Measurements from ENCODE around the gene HMGN4.
A peak's percentile ranks its signal among the peaks of the same experiment; 100 is the strongest.
"Not testable (repeated sequence)": the region's sequence is repeated elsewhere in the genome, so short reads cannot be mapped to it uniquely, and the experiment has no call there.

HMGN4 gene

DNA sequence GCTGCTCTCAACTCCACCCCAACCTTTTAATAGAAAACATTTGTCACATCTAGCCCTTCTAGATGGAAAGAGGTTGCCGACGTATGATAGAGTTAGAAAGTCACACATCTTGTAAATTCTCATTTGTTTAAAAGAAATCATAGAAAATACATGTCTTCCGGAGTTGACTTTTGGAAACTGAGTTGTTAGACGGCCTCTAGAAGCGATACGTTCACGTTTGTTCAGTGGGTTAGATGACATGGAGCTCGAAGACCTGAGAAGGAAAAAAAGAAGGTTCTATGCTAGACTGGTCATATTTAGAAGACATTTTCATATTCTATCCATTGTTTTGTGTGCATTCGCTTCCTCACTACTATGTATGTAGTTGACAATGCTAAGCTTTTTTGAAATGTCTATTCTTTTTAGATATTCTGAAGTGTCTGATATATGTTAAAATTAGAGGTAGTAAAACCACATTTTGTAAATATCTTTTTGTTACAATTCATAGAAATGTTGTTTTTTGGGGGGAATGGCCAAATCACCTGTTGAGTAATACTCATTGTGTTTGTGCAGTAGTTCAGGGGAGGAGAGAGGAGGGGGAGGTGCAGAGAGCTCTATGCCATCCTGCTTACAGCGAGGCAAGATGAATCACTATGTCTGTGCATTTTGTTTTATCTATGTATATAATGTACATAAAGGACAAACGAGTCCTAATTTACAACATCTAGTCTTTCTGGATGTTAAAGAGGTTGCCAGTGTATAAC is 15.5 kb upstream of the HMGN4 start:
- peak in 1 of 2 experiments; percentile 45 for DNase-seq

- DNase-seq = not testable (repeated sequence)
Measured at GRCh38 chr6:26524314-26524713, 13.9 kb upstream of the HMGN4 start.

DNA sequence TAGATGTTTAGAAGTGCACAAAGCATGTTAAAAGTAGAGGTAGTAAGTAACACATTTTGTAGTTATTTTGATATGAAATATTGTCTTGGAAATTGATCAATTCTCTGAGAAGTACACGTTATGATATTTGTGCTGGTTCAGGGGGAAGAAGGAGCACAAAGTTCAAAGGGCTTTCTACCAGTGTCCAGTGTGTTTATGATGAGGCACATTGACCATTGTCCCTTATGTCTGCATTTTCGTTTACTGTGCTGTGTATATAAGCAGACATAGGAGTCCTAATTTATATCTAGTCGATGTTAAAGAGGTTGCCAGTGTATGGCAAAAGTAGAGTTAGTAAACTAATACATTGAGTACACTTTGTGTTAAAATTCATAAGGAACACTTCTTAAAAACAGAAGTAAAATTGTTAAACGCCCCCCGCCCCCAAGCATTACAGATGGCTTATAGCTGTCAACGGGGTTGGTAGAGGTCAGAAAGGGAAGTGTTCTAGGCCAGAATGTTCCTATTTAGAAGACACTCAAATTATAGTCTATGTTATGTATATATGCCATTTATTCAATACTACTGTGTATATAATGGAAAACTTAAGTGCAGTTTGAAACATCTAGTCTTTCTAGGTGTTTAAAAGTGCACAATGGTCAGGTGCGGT is 13.3 kb upstream of the HMGN4 start:
- no peak for DNase-seq

DNA sequence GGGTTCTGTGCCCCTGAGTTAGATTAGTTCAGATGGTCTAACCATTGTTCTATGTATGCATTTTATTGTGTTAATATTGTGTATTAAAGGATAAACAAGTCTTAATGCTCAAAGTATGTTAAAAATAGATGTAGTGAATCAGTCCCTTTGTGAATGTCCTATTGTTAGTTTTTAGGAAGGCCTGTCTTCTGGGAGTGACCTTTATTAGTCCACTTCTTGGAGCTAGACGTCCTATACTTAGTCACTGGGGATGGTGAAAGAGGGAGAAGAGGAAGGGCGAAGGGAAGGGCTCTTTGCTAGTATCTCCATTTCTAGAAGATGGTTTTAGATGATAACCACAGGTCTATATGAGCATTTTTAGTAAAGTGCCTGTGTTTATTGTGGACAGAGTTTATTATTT is 12.3 kb upstream of the HMGN4 start:
- no peak for DNase-seq

DNA sequence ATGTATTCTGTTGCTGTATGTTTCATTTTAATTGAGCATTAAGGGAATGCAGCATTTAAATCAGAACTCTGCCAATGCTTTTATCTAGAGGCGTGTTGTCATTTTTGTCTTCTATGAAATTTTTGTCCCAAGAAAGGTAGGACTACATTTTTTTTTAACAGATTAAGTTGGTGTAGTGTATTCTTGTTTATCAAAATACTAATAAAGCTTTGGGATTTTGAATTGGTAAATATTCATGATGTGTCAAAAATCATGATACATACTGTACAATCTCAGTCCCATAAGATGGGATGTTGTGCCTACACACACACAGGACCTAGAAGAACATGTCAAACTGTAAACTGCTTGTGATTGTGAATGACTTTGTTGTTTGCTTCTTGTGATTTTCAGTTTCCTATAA is 11.2 kb upstream of the HMGN4 start:
- no peak for DNase-seq

DNA sequence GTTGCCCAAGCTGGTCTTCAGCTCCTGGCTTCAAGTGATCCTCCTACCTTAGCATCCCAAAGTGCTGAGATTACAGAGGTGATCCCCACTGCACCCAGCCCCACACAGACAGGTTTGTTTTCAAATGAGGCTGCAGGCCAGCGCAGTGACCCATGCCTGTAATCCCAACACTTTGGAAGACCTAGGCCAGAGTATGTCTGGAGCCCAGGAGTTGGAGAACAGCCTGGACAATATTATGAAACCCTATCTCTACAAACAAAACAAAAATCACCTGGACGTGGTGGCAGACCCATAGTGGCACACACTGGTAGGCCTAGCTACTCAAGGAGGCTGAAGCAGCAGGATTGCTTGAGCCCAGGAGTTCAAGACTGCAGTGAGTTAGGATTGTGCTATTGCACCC is 8.0 kb upstream of the HMGN4 start:
- DNase-seq = no peak

- DNase-seq = no peak
Measured at GRCh38 chr6:26531897-26532296, 6.3 kb upstream of the HMGN4 start.

GRCh38 chr6:26532699-26533531 is 5.3 kb upstream of the HMGN4 start:
- DNase-seq = peak; percentile 78 to 91

DNA sequence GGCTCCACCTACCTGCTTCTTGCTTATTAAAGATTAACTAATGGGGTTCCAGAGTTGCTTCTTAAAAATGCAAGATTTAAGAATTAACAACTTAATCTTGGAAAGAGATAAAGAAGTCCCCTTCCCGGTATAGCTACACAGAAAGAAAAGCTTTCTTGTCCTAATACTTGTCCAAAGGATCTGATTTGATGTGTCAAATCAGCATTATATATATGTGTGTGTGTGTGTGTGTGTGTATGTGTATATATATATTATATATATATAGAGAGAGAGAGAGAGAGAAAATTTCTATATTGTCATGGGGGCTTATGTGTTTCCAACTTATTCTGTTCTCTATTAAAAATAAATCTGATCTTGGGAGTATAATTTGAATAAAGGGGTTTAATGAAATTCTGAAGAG is 4.6 kb upstream of the HMGN4 start:
- DNase-seq = no peak

DNA sequence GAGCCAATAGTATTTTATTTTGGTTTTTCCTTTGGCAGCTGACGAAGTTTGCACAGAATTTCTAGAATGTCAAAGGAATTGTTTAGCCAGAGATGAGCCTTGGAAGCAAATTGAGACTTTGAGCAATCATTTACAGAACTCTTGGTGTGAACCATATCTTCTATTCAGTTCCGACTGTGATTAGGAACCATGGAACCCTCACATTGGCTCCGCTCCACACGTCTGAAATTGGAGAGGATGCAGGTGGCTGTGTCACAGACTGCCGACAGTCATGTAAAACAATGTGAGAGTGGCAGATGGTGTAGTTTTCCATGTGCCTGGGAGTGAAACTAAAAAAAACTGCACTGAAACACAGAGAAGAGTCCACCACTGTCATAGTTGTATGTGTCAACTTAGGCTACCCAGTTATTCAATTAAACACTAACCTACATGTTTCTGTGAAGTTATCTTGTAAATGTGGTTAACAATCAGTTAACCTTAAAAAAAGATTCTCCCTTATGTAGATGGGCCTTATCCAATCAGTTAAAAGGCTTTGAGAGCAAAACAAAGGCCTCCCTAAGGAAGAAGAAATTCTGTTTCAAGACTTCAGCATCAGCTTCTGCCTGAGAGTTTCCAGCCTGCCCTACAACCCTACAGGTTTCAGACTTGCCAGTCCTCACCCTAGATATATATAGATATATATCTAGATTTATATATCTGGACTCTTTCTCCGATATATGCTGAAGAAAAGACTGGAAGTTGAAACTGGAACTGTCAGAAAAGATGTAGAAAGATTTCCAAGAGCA is 3.3 kb upstream of the HMGN4 start:
- DNase-seq = no peak

DNA sequence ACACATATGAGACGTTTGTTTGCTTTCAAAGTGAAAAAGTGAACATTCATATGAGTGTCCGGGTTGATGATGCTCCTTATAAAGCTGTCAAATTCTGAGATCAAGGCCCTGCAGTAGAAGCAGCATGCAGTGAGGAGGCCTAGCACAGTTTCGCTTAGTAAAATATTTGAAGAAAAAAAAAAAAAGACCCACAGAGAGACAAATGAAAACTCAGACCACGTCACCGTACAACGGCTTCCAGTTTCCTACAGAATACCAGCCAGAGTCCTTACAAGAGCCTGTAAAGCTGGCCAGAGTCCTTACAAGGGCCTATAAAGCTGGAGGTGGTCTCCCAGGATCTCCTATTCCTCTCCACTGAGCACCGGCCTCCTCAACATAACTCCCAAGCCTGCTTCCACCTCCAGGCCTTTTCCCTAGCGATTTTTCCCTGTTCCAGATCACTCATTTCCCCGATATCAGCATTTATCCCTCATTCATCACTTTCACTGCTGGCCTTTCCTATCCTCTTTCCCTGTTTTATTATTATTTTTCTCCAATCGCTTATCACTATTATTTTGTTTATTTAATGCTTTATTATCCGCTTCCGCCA is 1.5 kb upstream of the HMGN4 start:
- DNase-seq = peak in 1 of 2 experiments; percentile 68

- DNase-seq = peak; percentile 92 to 99
Measured at GRCh38 chr6:26537160-26537845, 863 bp upstream of the HMGN4 start.

DNA sequence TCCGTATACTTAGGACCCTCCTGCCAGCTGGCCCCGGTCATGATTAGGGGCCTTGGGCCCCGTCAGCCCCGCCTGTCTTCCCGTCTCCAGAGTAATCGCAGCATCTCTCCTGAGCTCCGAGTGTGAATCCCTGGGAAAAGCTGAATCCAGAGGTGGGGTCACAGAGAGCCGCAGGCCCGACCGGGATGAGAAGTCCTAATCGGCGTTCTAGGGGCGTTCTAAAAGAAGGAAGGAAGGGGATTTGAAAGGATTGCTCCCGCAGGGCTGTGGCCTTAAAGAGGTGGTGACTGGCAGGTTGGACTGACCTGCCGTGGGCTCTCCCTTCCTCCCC is 371 bp downstream of the HMGN4 start:
- DNase-seq = no peak

DNA sequence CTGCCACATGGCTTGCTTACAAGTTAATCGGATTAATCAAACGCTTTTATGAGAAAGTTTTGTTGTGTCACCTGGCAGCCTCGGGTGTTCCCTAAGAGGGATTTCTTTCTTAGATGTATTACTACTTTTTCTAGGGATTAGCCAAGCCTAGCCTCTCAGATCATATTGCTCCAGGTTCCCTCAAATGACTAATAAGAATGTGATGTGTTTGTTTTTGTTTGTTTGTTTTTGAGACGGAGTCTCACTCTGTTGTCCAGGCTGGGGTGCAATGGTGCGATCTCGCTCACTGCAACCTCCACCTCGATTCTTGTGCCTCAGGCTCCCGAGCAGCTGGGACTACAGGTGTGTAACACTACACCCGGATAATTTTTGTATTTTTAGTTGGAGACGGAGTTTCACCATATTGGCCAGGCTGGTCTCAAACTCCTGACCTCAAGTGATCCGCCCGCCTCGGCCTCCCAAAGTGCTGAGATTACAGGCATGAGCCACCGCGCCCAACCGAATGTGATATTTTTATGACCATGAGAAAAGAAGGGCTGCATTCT is 977 bp downstream of the HMGN4 start:
- DNase-seq = peak in 1 of 2 experiments; percentile 37

GRCh38 chr6:26541579-26541978 is 3.4 kb downstream of the HMGN4 start:
- no peak for DNase-seq

- DNase-seq = peak in 1 of 2 experiments; percentile 50
Measured at GRCh38 chr6:26543953-26544352, 5.8 kb downstream of the HMGN4 start.

- no peak for DNase-seq
Measured at GRCh38 chr6:26544473-26544872, 6.3 kb downstream of the HMGN4 start.

DNA sequence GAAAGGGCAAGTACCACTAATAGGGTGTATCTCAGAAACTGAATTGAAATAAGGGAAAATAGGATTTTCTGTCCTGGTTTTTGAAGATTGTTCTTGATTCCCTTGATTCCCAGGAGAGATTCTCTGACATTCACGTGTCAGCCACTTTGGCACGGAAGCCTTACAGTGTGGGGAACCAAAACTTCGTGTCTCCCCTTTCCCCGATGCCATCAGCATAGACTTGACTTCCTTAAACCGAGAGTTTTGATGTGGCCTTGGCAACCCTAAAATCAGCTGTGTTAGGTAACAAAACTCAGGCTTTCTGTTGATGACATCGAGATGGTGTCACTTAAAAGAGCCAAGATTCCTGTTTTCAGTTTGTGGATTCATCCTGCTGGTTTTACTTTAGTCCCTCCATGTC is 7.5 kb downstream of the HMGN4 start:
- DNase-seq = no peak

DNA sequence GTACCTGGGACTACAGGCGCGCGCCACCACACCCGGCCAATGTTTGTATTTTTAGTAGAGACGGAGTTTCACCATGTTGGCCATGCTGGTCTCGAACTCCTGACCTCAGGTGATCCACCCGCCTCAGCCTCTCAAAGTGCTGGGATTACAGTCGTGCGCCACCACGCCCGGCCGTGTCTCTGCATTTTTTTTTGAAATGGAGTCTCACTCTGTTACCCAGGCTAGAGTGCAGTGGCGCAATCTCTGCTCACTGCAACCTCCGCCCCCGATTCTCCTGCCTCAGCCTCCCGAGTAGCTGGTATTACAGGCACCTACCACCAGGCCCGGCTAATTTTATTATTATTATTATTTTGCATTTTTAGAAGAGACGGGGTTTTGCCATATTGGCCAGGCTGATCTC is 9.2 kb downstream of the HMGN4 start:
- not testable (repeated sequence) for DNase-seq

DNA sequence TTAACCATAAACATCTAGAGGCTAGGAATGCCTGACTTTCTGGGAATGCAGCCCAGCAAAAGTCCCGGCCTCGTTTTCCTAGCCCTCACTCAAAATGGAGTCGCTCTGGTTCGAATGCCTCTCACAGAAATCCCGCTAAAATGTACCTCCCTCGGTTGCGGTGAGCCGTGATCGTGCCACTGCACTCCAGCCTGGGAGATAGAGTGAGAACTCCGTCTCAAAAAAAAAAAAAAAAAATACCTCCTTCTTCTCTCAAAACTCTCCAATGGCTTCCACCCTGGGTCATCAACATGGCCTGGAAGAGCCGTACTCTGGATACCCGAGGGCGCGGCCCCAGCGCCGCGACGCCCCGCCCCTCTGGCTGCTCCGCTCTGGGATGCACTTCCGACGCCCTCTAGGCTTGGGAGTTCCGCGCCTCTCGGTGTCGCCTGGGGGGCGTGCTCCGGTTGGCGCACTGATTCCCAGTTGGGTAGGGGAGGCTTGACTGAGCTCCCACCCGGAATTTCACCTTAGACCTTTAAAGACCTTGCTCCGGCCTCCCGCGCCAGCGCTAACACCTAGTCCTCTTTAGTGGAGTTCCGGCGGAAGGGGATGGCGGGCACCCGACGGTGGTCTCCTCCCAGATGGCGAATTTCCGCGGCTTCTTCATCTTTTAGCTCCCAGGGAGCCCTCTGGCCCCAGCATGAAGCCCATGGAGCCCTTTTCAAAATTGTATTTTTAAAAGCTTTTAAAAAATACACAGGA is 12.3 kb downstream of the HMGN4 start:
- peak; percentile 66 to 82 for DNase-seq

- no peak for DNase-seq
Measured at GRCh38 chr6:26552205-26552604, 14.0 kb downstream of the HMGN4 start.

Measured in SW 1271 (cell line).